Endothelial cell of hepatic sinusoid (primary cell): Measurements from ENCODE around the gene ANKRD44.
"Not testable (repeated sequence)": the region's sequence is repeated elsewhere in the genome, so short reads cannot be mapped to it uniquely, and the experiment has no call there.

Source experiments
- in situ Hi-C: cut with HindIII; loops from 2 replicates; pipeline ENCODE4 v1.10.0; 2017; ENCODE audit warnings: low sequenced_read_pairs

ANKRD44 gene

DNA sequence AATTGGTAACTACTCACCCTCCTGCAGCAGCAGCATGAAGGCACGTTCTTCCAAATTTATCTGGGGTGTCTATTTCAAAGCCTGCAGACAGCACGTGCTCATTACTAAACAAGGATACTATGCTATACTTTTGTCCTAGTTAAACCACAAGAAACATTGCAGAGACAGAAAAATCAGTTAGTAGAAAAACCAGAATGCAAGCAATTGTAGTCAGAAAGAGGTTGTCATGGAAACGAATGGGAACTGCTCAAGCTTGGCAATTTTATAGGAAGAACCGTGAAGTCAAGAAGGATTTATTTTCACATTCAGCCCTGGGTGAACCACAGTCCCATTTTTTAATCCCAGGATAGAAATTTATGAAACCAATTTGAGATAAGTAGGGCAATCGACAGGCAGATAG is 221.9 kb downstream of the ANKRD44 start:
- in situ Hi-C loops: loop anchor here (25.0 kb wide), 1 partner anchor 274 kb away; no protein-coding TSS in a partner anchor

DNA sequence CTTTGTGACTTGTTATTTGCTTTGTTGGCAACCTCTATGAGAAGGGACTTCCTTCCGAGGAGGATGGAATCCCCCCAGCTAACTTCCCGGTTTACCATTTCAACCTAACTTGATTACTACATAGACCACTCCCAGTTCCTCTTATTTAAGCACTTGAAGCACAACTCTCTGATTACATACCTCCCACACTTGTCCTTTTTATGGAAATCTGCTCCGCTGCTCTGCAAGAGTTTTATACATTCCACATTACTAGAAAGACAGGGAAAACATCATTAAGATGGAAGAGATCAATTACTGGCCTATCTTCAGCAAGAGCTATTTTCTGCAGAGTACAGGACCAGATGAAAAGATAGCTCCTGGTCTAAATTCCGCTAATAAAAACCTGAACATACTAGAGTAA is 224.1 kb downstream of the ANKRD44 start:
- in situ Hi-C loops: loop anchor here (25.0 kb wide), 1 partner anchor 276 kb away; no protein-coding TSS in a partner anchor

DNA sequence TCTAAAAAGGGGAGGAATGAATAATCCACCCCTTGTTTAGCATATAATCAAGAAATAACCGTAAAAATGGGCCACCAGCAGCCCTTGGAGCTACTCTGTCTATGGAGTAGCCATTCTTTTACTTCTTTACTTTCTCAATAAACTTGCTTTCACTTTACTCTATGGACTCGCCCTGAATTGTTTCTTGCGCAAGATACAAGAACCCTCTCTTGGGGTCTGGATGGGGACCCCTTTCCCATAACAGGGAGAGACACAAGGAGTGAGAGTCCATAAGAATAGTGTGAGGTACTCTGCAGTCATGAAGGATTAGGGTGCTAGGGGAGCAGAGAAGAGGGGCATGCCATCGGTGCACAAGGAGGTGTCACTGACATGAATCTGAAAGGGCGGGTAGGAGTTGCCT is 224.9 kb downstream of the ANKRD44 start:
- in situ Hi-C loops: loop anchor here (25.0 kb wide), 1 partner anchor 277 kb away; no protein-coding TSS in a partner anchor

DNA sequence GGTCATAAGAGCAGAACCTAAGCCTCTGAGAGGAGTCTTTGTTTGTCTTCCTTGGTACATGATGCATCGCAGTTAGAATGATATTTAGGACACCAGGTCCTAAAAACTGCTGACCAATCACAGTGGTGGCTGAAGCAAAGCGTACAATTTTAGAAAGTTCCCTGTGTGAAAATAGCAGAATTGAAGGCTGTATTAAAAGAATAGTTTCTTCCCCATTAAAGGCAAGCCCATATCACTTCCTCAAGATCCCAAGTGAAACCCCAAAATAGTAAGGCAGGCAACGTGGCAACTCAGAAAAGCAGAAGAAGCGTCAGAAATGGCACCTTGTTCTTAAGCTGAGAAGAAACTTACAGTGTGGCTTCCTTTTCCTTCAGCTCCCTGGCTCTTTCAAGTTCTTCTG is 229.3 kb downstream of the ANKRD44 start:
- in situ Hi-C loops: loop anchor here (25.0 kb wide), 1 partner anchor 281 kb away; no protein-coding TSS in a partner anchor

DNA sequence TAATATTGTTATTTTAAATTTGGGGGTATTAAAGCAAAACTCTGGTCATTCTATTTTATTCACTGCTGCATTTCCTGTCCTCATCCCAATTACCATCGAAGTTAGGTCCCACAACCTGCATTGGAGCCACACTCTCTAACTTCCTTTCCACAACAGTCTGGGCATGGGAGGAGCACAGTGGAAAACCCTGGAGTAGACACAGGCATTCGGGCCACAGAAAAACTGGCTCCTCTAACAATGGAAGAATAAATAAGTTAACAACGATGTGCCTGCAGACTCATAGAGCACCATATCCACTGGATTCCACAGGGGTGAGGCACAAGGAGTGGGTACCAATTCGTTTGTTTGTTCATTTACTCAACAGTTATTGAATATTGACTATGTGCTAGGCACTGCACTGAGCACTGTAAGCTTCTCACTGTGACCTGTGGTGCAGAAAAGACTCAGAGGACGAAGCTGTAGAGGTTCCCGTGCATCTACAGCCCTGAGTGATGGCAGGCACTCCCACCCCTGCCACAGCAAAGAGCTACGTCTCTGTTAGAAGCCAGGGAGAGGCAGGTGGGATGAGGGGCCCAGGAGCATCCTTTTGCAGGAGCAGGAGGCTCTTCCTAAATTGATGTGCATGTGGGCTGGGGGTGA is 229.9 kb downstream of the ANKRD44 start:
- in situ Hi-C loops: loop anchor here (25.0 kb wide), 1 partner anchor 282 kb away; no protein-coding TSS in a partner anchor

DNA sequence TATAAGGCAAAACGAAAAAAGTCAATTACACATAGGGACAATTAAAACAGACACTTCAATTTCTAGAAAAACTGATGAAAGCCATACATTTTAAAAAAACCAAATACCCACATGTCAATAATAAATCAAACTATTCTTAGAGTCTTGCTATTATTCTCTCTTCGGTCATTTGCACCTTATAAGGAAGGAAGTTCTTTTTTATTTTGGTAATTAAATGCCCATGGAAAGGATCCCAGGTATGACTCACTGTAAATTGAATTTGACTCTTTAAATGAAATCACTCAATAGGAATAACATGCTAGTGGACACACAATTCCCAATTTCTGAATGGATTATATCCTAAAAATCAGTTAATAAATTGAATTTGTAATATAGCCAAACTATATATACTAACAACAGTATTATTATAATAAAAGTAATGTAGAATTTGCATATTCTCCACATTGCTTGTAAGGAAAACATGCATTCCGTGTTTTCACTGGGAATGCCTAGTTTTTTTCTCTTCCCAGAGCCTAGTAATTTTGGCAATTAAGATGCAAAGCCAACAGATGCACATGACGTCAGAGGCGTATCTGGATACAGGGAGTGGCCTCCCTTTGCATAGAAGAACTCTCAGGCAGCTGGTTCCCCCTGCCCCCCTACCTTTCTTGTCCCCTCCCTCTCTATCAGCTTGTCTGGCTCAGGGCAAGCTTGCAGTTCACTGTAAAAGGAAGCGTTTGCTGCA is 230.6 kb downstream of the ANKRD44 start:
- in situ Hi-C loops: loop anchor here (25.0 kb wide), 1 partner anchor 282 kb away; no protein-coding TSS in a partner anchor

DNA sequence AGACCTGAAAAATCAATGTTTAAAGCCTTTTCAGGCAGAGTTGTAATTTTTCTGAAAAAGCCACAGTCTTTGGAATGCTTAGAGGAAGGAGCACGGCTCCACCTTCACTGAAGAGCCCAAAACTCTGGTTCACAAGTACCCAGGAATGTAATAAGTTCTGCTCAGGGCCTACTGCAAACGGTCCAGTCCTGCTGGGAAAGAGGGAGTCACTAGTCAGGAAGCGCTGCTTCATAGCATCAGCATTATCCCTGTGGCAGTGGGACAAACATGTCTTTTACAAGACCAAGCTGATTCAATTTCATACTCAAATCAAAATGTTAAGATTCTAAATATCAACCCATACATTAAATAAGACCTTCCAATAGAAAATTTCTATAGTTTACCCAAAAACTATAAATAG is 231.2 kb downstream of the ANKRD44 start:
- in situ Hi-C loops: loop anchor here (25.0 kb wide), 1 partner anchor 283 kb away; no protein-coding TSS in a partner anchor

DNA sequence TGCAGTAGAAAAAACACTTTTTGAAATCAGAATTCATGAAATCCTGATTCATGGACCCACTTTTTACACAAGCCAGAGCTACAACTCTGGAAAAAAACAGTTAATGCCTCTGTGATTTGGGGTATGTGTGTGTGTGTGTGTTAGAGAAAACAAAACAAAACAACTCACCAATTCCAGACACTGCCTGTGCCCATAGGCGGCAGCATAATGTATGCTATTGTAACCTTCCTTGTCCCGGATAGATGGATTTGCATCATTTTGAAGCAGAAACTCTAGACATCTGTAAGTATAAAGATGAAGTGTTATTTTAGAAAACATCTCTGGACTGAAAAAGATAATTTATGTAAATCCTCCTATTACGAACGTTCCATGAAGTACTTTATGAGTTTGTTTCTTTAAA is 232.0 kb downstream of the ANKRD44 start:
- in situ Hi-C loops: loop anchor here (25.0 kb wide), 1 partner anchor 284 kb away; no protein-coding TSS in a partner anchor

DNA sequence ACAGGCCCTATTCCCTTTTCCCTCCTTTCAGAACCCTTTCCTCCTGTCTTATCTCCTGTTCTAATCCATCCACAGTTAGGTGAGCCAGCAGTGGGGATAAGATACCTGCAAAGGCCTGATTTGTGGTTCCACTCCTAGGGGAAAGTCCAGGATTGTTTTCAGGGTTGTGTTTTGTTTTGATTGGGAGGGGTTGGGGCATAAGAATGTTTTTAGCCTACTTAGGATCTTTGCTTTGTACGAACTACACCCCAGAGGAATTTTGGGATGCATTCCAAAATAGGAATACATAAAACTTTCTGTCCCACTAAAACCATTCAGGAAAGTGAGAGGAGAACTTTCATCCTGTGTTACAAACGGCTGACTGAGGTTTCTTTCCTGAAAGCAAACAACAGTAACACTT is 233.2 kb downstream of the ANKRD44 start:
- in situ Hi-C loops: loop anchor here (25.0 kb wide), 1 partner anchor 285 kb away; no protein-coding TSS in a partner anchor

DNA sequence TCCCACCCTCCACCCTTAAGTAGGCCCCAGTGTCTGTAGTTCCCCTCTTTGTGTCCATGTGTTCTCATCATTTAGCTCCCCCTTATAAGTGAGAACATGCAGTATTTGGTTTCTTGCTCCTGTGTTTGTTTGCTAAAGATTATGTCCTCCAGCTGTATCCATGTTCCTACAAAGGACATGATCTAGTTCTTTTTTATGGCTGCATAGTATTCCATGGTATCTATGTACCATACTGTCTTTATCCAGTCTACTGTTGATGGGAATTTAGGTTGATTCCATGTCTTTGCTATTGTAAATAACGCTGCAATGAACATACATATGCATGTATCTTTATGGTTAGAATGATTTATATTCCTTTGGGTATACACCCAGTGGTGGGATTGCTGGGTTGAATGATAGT is 233.9 kb downstream of the ANKRD44 start:
- in situ Hi-C loops: loop anchor here (25.0 kb wide), 1 partner anchor 286 kb away; no protein-coding TSS in a partner anchor

DNA sequence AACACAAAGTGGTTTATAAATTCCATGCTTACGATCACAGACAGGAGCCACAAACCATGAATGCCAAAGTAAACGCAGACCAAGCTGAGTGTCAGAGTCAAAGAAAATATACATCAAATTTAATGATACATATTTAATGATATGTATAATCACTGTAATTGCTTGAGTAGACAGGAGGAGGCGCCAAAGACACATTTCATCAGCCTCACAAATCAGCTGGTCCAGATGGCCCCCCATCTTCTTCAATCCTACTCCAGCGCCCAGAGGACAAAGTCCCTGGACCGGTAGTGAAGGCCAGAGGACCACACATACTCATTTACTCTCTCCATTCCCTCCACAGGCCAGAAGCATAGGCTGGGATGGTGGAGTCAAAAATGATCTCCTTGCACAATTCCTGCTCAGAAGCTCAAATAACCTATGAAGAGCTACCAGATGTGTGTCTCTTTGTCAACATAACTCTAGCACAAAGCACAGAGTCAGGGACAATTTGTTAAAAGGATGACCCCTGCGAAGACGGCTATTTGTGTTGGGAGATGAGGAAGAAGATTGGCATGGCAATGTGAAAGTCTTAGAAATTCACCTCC is 234.7 kb downstream of the ANKRD44 start:
- in situ Hi-C loops: loop anchor here (25.0 kb wide), 1 partner anchor 286 kb away; no protein-coding TSS in a partner anchor

DNA sequence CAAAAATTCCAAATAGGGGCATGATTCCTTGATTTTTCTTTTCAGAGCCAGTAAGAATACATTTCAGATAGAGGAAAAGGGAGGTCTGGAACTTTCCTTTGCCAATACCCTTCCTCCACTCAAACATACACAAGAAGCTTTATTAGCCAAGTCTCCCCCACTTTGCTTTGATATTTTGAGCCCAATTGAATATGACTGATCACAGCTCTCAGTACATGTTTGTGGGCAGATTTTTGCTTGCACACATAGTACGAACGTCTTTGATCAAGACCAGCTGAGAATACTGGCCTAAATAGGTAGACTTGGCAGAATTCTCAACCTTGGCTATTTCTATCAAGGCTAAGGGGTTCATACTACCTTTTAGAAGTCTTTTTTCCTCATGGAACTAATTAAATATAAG is 235.3 kb downstream of the ANKRD44 start:
- in situ Hi-C loops: loop anchor here (25.0 kb wide), 1 partner anchor 287 kb away; no protein-coding TSS in a partner anchor

DNA sequence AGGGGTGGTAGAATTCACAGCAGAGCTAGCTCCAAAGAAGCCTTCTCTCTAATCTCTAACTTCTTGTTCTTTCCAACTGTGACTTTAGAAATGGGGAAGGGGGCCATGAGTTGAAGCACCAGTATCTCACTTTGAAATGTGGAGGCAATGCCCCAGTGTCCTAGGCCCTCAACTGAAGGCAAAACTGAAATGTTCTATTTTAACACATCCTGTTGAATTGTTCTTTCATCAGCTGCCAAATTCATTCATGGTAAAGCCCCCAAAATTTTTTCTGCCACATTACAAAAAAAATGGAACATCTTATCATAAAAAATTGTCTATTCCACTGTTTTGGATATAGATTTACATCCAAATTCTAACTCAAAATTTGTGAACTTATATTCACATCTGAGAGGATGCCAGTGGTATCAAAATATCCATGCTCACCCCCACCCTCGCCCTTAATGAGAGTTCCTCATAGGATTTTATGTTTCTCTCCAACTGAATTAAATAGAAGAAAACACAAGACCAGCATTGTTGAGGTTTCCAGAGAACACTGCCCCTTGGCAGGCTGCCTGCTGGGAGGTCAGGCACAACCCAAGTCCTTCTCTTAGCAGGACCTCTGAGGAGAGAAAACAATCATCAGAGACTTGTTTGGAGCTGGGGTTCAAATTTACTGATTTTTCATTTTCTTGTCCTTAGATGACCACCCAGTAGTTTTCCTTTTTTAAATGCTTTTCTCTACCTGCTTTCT is 236.7 kb downstream of the ANKRD44 start:
- in situ Hi-C loops: no loop called here

DNA sequence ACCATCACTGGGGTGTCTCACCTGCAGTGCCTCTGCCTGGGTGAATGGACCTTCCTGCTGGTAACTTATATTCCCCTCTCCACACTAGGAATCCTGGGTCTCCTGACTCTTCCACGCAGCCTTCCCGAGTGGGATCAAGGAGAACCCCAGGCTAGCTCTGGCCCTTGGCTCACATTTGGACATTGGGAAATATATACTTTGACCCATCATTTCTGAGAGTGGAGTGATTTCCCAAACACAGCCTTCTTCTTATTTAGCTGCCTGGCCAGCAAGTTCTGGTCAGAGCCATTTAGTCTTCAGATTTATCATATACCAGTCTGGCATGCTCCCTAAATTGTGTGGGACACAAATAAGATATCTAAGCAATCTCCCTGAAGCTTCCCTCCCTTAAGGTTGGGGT is 237.3 kb downstream of the ANKRD44 start:
- in situ Hi-C loops: no loop called here

DNA sequence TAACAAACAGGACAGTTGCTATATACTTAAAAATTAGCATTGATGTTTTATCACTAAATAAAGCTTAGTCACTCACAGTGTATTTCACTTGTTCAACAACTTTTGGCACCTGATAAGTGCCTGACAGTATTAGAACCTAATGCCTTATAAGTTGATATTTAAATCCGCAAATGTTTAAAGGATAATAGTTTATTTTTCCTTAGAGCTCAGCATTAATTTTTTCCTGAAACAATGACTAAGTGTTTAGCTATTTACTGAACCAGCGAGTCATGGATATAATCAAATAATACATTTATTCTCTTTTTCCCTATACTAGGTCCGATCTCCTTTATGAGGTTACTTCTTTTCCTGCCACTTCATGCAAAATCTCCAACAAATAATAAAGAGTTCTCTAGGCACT is 238.0 kb downstream of the ANKRD44 start:
- in situ Hi-C loops: no loop called here

DNA sequence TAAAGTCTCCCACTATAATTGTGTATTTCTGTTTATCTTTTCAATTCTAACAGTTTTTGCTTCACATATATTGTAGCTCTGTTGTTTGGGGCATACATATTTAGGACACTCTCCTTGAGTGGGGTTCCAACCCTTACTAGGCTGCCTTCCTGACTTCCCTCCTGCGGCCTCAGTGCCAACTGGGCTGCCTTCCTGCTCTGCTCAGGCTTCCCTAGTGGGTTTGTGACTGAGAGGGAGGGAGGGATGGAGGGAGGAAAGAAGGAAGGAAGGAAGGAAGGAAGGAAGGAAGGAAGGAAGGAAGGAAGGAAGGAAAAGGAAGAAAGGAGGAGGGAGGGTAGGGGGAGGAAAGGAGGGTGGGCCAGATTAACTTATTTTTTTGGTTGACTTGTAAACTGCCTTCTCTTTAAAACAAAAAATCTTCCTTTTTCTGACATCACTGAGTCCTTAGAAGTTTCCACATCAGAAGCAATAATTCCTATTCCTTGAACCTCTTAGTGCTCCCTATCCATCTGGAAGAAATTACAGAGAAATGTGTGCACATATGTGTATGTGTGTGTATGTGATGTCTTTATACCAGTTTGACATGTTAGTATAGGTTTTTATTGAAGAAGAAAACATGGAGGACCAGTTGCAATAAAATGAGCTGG is 238.7 kb downstream of the ANKRD44 start:
- in situ Hi-C loops: no loop called here

DNA sequence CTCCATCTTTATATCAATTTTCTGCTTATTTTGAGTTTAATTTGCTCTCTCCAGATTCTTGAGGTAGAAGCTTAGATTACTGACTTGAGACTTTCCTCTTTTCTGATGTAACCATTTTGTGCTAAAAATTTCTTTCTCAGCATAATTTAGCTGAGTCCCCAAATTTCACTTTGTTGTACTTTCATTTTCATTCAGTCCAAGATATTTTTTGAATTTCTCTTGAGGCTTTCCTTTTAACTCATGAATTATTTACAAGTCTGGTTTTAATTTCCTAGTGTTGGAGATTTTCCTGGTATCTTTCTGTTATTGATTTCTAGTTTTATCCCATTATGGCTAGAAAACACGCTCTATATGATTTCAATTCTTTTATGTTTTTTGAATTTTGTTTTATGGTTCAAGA is 239.4 kb downstream of the ANKRD44 start:
- in situ Hi-C loops: no loop called here

DNA sequence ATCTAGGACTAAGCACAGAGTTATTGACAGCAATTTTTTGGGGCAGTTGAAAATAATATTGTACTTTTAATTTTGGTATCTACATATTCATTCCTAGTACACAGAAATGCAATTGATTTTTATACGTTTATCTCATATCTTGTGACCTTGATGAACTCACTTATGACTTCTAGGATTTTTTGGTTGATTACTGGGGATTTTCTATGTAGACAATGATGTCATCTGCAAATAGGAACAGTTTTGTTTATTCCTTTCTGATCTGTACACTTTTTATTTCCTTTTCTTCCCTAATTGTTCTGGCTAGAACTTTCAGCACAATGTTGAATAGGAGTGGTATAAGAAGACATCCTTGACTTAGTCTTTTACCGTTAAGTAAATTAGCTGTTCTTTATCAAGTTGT is 240.6 kb downstream of the ANKRD44 start:
- in situ Hi-C loops: no loop called here

DNA sequence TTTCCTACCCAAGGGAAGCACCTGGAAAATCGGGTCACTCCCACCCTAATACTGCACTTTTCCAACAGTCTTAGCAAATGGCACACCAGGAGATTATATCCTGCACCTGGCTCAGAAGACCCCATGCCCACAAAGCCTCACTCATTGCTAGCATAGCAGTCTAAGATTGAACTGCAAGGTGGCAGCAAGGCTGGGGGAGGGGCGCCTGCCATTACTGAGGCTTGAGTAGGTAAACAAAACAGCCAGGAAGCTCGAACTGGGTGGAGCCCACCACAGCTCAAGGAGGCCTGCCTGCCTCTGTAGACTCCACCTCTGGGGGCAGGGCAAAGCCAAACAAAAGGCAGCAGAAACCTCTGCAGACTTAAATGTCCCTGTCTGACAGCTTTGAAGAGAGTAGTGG is 248.0 kb downstream of the ANKRD44 start:
- in situ Hi-C loops: not testable (repeated sequence)

DNA sequence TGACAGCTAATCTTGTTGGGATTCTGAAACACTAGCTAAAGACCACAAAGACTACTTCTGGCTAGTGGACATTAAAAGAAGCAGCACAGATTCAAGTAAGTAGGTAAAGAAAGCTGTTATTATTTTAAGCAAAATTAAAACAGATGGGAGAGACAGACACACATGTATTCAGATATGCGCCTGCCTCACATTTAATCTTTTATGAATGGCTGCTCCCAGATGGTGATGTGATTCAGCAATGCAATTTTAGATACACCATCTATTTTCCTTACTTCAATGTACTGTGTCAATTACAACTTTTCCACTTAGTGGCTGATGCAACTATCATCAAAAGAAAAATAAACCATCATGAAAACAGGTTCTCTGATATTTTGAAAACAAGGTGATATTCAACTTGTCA is 251.1 kb downstream of the ANKRD44 start:
- in situ Hi-C loops: no loop called here
